ENCODE data around the gene NOP9. TPM values are rescaled to one million over a fixed set of nuclear protein-coding genes. Genes with fewer than 3 reads are reported as not detected.

Gene NOP9
- total and polyA plus RNA-seq, 2 experiments from 2014 or later, result 3.7 to 13.2 TPM

- H3K36me3 ChIP-seq (replicated peaks; ENCODE audit: insufficient read depth, low read depth), result no peaks in the 10 kb centered on the region
- H4K20me1 ChIP-seq (ENCODE audit: insufficient read depth, poor library complexity, severe bottlenecking), result no peaks in the 10 kb centered on the region
- H3K9me2 ChIP-seq (replicated peaks; ENCODE audit: insufficient read depth), result no peaks in the 10 kb centered on the region
- H2AFZ ChIP-seq, result no peak within 1 kb of the TSS
- WGBS (ENCODE audit: low lambda C conversion rate, missing lambda C conversion rate), result 57% methylated on average over 6 of the region's 6 CpGs
- TF ChIP-seq CTCF (IDR thresholded peaks at IDR 0.05; ENCODE audit: poor library complexity), result peak; percentile 97
- no peak for TF ChIP-seq EZH2phosphoT487 (IDR thresholded peaks at IDR 0.05; ENCODE audit: low read depth, severe bottlenecking, unreplicated experiment)
- TF ChIP-seq EZH2 (IDR thresholded peaks at IDR 0.05; ENCODE audit: borderline replicate concordance), result no peak
- H3K4me2 ChIP-seq, result peak within 1 kb of the TSS; percentile 76
- no peaks in the 10 kb centered on the region for H3K9me3 ChIP-seq (ENCODE audit: low read depth)
- peak within 1 kb of the TSS; percentile 98 for H3K27ac ChIP-seq
- peak within 1 kb of the TSS; percentile 12 for H3K4me3 ChIP-seq
- peaks cover 5% of the 10 kb centered on the region for H3K4me1 ChIP-seq (ENCODE audit: insufficient read depth)
- no peaks in the 10 kb centered on the region for H3K27me3 ChIP-seq
- peak; percentile 89 for DNase-seq (ENCODE audit: low spot score)
- H3K79me2 ChIP-seq, result peaks cover 2% of the 10 kb centered on the region
Measured at GRCh38 chr14:24307575-24308341, 8.1 kb downstream of the NOP9 start, which contains the start of gene CIDEB. Gene CIDEB, minus strand, starts transcription at chr14:24307977. Its CDS starts 119 bp downstream, at chr14:24307858.

GRCh38 chr14:24308342-24309124 lies 8.9 kb downstream of the NOP9 start:
- no peaks in the 10 kb centered on the region for H3K9me2 ChIP-seq (replicated peaks; ENCODE audit: insufficient read depth)
- DNase-seq (ENCODE audit: low spot score), result no peak
- peak overlapping the region; percentile 98 for H3K27ac ChIP-seq
- no peaks in the 10 kb centered on the region for H3K9me3 ChIP-seq (ENCODE audit: low read depth)
- H3K27me3 ChIP-seq, result no peaks in the 10 kb centered on the region
- peaks cover 2% of the 10 kb centered on the region for H3K79me2 ChIP-seq
- no peaks in the 10 kb centered on the region for H3K36me3 ChIP-seq (replicated peaks; ENCODE audit: insufficient read depth, low read depth)
- peaks cover 5% of the 10 kb centered on the region for H3K4me1 ChIP-seq (ENCODE audit: insufficient read depth)
- H3K4me3 ChIP-seq, result no peak overlapping the region
- H3K4me2 ChIP-seq, result peak overlapping the region; percentile 76
- no peak overlapping the region for H2AFZ ChIP-seq
- TF ChIP-seq CTCF (IDR thresholded peaks at IDR 0.05; ENCODE audit: poor library complexity), result no peak
- no peak for TF ChIP-seq EZH2phosphoT487 (IDR thresholded peaks at IDR 0.05; ENCODE audit: low read depth, severe bottlenecking, unreplicated experiment)
- TF ChIP-seq EZH2 (IDR thresholded peaks at IDR 0.05; ENCODE audit: borderline replicate concordance), result no peak
- H4K20me1 ChIP-seq (ENCODE audit: insufficient read depth, poor library complexity, severe bottlenecking), result no peaks in the 10 kb centered on the region
- 86% methylated on average over 7 of the region's 7 CpGs for WGBS (ENCODE audit: low lambda C conversion rate, missing lambda C conversion rate)

- Histone ChIP-seq H3K36me3 (replicated peaks; ENCODE audit: insufficient read depth, low read depth) (no peaks in the 10 kb centered on the region), H3K9me2 (replicated peaks; ENCODE audit: insufficient read depth) (no peaks in the 10 kb centered on the region), H3K9me3 (ENCODE audit: low read depth) (no peaks in the 10 kb centered on the region), H3K79me2 (peaks cover 2% of the 10 kb centered on the region), H3K4me1 (ENCODE audit: insufficient read depth) (peaks cover 5% of the 10 kb centered on the region), H3K27ac (peak within 1 kb of the TSS; percentile 98), H3K27me3 (no peaks in the 10 kb centered on the region), H2AFZ (no peak within 1 kb of the TSS), H3K4me3 (no peak within 1 kb of the TSS), H4K20me1 (ENCODE audit: insufficient read depth, poor library complexity, severe bottlenecking) (no peaks in the 10 kb centered on the region), H3K4me2 (no peak within 1 kb of the TSS)
- DNase-seq (ENCODE audit: low spot score), result no peak
- TF ChIP-seq EZH2 (IDR thresholded peaks at IDR 0.05; ENCODE audit: borderline replicate concordance), result no peak
- no peak for TF ChIP-seq CTCF (IDR thresholded peaks at IDR 0.05; ENCODE audit: poor library complexity)
- TF ChIP-seq EZH2phosphoT487 (IDR thresholded peaks at IDR 0.05; ENCODE audit: low read depth, severe bottlenecking, unreplicated experiment), result no peak
- WGBS (ENCODE audit: low lambda C conversion rate, missing lambda C conversion rate), result 94% methylated on average over 5 of the region's 5 CpGs
Measured at GRCh38 chr14:24309538-24310264, 10.1 kb downstream of the NOP9 start, which contains the start of gene LTB4R2. Gene LTB4R2, plus strand, starts transcription at chr14:24310140. Its CDS starts 525 bp downstream, at chr14:24310665.

Measured in hepatocyte (in vitro differentiated cells).